ENCODE data around the gene LTF.
A peak's percentile ranks its signal among the peaks of the same experiment; 100 is the strongest.
"Not testable (repeated sequence)": the region's sequence is repeated elsewhere in the genome, so short reads cannot be mapped to it uniquely, and the experiment has no call there.

Gene LTF

DNA sequence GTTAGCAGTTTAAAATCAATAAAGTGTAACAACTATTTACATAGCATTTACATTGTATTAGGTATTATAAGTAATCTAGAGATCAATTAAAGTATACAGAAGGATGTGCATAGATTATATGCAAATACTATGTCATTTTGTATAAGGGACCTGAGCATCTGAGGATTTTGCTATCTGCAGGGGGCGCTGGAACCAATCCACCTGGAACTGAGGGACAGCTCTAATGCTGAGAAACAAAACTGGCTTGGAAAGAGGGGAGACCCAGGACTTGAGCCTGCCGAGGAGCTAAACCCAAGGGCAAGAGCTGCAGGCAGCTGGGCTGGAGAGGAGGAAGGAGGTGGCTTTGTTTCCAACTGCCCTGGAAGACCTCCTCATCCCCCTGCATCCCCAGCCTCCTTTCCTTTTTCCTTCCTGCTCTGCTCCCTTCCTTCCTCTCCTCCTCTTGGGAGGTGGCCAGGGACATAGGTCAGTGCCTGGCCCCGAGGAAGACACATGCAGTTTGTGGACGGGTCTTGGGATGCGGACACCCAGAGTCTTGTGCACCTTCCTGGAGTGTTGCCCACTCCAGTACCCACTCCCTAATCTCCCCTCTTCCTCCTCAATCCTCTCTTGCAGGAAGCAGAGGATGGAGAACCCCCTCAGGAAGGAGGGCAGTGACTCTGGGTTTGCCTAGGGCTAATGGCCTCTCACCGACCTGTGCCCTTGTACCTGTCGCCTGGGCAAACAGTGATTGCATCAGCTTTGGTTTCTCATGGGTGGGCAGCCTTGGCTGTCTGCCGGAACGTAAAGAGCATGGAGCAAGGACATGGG, 32.2 kb upstream of the LTF start:
- no peak overlapping the region for H3K4me3 ChIP-seq (ENCODE audit: low read depth, low read length)
- TF ChIP-seq, protein P1, sequence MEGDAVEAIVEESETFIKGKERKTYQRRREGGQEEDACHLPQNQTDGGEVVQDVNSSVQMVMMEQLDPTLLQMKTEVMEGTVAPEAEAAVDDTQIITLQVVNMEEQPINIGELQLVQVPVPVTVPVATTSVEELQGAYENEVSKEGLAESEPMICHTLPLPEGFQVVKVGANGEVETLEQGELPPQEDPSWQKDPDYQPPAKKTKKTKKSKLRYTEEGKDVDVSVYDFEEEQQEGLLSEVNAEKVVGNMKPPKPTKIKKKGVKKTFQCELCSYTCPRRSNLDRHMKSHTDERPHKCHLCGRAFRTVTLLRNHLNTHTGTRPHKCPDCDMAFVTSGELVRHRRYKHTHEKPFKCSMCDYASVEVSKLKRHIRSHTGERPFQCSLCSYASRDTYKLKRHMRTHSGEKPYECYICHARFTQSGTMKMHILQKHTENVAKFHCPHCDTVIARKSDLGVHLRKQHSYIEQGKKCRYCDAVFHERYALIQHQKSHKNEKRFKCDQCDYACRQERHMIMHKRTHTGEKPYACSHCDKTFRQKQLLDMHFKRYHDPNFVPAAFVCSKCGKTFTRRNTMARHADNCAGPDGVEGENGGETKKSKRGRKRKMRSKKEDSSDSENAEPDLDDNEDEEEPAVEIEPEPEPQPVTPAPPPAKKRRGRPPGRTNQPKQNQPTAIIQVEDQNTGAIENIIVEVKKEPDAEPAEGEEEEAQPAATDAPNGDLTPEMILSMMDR (IDR thresholded peaks at IDR 0.05; ENCODE audit: low read depth, low read length): peak; percentile 41; the same call in 1 of the 2 replicates

DNA sequence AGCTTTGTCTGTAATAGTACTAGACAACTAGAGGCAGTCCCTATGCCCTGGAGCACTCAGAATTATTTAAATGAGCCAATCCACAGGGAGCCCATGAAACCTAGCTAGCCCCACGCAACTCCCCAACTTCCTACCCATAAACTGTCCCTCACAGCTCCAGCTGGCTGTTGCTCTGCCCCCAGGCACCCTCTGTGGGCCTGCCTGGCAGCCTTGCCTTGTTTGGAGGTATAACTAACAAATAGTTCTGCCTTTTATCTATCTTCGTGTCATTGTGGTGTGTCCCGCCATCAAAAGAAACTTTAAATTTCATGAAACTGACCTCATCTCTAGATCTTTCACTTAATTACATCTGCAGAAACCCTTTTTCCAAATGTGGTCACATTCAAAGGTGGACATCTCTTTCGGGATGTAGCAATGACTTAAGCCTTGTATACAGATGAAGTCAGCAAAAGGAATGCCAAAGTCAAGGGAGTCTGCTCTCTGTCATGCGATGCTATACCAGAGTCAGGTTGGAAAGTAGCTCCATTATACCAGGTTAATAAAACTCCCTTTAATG, 31.3 kb upstream of the LTF start:
- TF ChIP-seq, protein P1 (IDR thresholded peaks at IDR 0.05; ENCODE audit: low read depth, low read length): no peak
- no peak overlapping the region for H3K4me3 ChIP-seq (ENCODE audit: low read depth, low read length)

DNA sequence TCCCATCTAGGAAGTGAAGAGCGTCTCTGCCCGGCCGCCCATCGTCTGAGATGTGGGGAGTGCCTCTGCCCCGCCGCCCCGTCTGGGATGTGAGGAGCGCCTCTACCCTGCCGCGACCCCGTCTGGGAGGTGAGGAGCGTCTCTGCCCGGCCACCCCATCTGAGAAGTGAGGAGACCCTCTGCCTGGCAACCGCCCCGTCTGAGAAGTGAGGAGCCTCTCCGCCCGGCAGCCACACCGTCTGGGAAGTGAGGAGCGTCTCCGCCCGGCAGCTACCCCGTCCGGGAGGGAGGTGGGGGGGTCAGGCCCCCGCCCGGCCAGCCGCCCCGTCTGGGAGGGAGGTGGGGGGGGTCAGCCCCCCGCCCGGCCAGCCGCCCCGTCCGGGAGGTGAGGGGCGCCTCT, 29.8 kb upstream of the LTF start:
- H3K4me3 ChIP-seq (ENCODE audit: low read depth, low read length): not testable (repeated sequence)

DNA sequence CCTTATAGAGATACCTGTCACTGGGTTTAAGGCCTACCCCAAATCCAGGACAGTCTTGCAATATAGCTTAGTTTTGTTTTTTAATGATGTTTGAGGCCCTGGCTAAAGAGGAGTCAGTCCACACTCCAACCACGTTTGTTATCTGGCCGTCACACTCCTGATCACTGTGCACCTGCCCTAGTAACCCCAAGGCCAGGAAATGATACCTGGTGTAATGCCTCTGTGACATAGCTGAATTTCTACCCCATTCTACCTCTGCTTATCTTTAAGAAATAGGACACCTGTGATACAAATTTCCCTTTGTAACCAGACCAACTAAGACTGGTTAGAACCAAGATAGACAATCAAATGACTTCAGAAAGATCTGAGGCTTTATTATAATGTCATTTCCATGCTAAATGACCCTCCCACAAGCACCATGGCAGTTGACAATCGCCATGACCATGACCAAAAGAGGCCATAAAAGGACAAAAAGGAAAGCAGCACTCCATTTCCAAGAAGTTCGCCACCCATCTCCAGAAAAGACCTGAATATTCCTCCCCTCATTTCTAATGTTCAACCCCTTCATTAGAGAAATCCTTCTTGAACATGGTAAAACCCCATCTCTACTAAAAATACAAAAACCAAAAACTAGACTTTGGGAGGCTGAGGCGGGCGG, 28.3 kb upstream of the LTF start:
- TF ChIP-seq, protein P1 (IDR thresholded peaks at IDR 0.05; ENCODE audit: low read depth, low read length): no peak
- no peak overlapping the region for H3K4me3 ChIP-seq (ENCODE audit: low read depth, low read length)

DNA sequence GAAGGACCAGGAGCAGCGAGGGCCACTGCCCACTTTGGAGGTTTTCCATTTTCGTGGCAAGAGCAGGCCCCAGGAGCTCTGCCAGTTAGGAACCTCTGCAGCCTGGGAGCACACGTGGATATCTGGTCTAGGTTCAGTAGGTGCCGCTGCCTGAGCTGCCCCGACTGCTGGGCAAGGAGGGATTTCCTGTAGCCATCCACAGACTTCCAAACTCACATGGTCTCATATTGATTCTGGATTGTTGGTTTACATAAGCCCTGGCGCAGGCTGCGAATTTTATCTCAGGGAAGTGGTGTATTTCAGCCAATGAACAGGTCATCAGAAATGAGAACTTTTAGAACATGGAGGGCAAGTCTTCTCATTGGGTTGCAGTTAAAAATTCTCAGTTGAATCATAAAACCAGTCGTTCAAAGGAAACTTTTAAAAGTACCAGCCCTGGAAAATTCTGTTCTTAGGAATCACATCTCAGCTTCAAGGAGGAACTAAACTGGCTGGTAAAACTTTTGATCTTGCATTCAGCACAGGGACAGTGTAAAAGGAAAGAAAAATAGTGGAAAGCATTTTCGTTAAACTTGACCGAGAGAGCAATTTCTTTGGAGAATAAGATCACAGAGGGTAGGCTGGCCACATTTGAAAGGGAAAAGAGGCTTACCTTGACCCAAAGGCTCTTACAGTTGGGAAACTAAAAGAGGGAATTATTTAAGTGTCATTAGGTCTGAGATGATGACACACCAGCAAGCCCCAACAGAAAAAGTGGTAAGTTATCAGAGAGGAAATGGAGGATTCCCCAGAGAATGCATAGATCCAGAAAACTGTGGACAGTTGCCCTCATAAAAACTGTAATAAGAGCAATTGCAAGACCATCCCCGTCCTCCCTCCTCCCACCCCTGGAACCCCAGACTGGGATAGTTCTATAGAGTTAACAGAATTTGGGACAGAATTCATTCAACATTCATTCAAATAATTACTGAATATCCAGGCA, 26.7 kb upstream of the LTF start:
- H3K4me3 ChIP-seq (ENCODE audit: low read depth, low read length): no peak overlapping the region
- TF ChIP-seq, protein P1 (IDR thresholded peaks at IDR 0.05; ENCODE audit: low read depth, low read length): no peak

DNA sequence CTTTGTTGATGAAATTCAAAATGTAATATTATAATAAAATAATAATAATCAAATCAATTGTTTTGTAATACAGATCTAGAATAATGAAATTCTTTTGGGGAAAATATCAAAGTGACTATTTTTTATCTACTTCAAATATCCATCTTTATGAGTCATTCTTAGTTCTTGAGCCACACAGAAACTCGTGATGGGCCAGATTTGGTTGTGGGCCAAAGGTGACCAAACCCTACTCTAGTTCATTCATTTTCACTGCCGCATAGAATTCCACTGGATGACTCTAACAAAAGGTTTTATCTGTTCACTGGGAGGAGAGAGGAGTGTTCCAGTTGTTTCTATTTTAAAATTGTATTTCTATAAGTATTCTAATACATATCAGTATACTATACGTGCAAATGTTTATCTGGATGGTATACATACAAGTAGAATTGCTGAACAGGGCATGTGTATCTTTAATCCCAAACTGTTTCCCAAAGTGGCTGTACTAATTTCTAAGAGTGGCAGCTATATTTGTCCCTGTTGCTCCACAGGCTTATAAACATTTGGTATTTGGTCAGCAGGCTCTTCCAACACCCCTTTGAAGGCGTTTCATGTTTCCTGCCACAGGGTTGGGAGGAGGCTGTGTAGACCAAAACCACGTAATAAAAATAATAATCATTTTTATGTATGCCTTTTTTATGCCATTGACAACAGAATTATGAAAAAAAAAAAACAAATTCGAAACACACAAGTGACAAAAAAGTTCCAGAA, 25.8 kb upstream of the LTF start:
- TF ChIP-seq, protein P1 (IDR thresholded peaks at IDR 0.05; ENCODE audit: low read depth, low read length): no peak
- no peak overlapping the region for H3K4me3 ChIP-seq (ENCODE audit: low read depth, low read length)

DNA sequence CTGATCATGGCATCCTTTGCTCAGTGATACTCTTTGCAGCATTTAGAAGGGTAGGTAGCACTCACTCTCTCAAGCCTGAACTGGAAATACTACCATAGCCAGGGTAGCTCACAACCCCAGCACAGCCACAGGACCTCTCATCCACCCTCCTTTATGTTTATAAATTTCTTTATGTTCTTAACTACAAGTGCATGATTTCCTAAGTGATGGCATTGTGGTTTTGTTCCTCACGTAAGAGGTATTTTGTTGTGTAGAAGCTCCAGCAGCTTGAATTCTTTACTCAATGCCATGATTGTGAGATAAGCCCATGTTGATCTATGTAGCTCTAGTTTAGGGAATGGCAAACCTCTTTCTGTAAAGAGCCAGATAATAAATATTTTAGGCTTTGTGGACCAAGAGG, 25.2 kb upstream of the LTF start:
- TF ChIP-seq, protein P1 (IDR thresholded peaks at IDR 0.05; ENCODE audit: low read depth, low read length): no peak
- H3K4me3 ChIP-seq (ENCODE audit: low read depth, low read length): no peak overlapping the region

All from WI38 (cell line).